Measurements from ENCODE around the gene IKBIP.
"Not testable (repeated sequence)": the region's sequence is repeated elsewhere in the genome, so short reads cannot be mapped to it uniquely, and the experiment has no call there.

Gene IKBIP

GRCh38 chr12:98576795-98577194, 67.8 kb downstream of the IKBIP start:
- not testable (repeated sequence) for H3K9ac ChIP-seq (ENCODE audit: low read length in 2 of 2); H3K4me1 ChIP-seq (ENCODE audit: control insufficient read depth, insufficient read depth, low read length); H3K4me3 ChIP-seq (ENCODE audit: low read length in 2 of 2); H3K27ac ChIP-seq (ENCODE audit: low read length); H3K9me3 ChIP-seq (ENCODE audit: control insufficient read depth in 2 of 2, low read length in 2 of 2); H3K36me3 ChIP-seq (ENCODE audit: control insufficient read depth in 2 of 2, insufficient read depth in 2 of 2, low read length in 2 of 2); H3K27me3 ChIP-seq (ENCODE audit: control insufficient read depth in 1 of 2, insufficient read depth in 2 of 2, low read length in 2 of 2)

GRCh38 chr12:98575013-98575412, 69.6 kb downstream of the IKBIP start:
- H3K9ac ChIP-seq (ENCODE audit: low read length in 2 of 2): no peak overlapping the region
- H3K36me3 ChIP-seq (ENCODE audit: control insufficient read depth in 2 of 2, insufficient read depth in 2 of 2, low read length in 2 of 2): no peaks in the 10 kb centered on the region
- no peak overlapping the region for H3K4me3 ChIP-seq (ENCODE audit: low read length in 2 of 2)
- no peaks in the 10 kb centered on the region for H3K9me3 ChIP-seq (ENCODE audit: control insufficient read depth in 2 of 2, low read length in 2 of 2)
- H3K4me1 ChIP-seq (ENCODE audit: control insufficient read depth, insufficient read depth, low read length): no peaks in the 10 kb centered on the region
- H3K27ac ChIP-seq (ENCODE audit: low read length): no peak overlapping the region
- H3K27me3 ChIP-seq (ENCODE audit: control insufficient read depth in 1 of 2, insufficient read depth in 2 of 2, low read length in 2 of 2): no peaks in the 10 kb centered on the region
